Measurements from ENCODE around the gene ROBO2.

DNA sequence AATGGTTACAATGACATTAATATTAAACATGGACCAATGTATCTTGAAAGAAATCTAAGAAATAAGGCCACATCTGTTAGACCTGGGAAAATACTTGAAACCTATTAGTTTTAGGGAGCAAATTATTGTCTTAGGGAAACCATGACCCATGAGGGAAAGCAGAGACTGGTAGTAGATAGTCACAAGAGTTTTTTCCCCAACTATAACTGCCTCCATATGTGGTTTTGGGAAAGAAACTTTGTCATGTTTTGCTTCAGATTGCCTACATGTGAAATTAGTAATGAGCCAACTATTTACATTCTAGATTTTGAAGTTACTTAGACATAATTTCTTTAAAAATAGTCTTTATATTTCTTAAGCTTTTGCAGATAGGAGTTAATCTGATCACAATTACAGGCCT is 474.9 kb downstream of the ROBO2 start:
- TF ChIP-seq CTCF (IDR thresholded peaks at IDR 0.05) (no peak), POLR2A (IDR thresholded peaks at IDR 0.05) (no peak)
